H1 (cell line): Measurements from ENCODE around the gene TSHZ2.

Experiments
- CBX5 ChIP-seq: fragments of 300-800, 300-1000 bp; sonication (generic); IDR thresholded peaks from 2 replicates; pipeline ENCODE4 v1.7.1; 2016; ENCODE audit warnings: antibody characterized with exemption, low read length, low read depth
- CEBPB ChIP-seq: IDR thresholded peaks from 2 replicates; pipeline ENCODE4 v1.6.1; 2012; ENCODE audit warnings: low read depth, low read length
- CTBP2 ChIP-seq: IDR thresholded peaks from 2 replicates; pipeline ENCODE4 v1.7.0; 2011; ENCODE audit warnings: borderline replicate concordance, mild to moderate bottlenecking, moderate library complexity, mixed read lengths, low read length; ENCODE audit not compliant: insufficient read depth, insufficient read length
- EZH2 ChIP-seq: fragments of 200-600 bp; sonication (generic); IDR thresholded peaks from 2 replicates; pipeline ENCODE4 v1.7.1; 2012; ENCODE audit warnings: low read depth, mild to moderate bottlenecking, moderate library complexity, low read length, inconsistent platforms; ENCODE audit not compliant: severe bottlenecking
- FOSL1 ChIP-seq: IDR thresholded peaks from 2 replicates; pipeline ENCODE4 v1.6.1; 2011; ENCODE audit warnings: mild to moderate bottlenecking, low read depth, low read length, moderate library complexity; ENCODE audit not compliant: insufficient read depth
- POLR2AphosphoS5 ChIP-seq: IDR thresholded peaks from 2 replicates; pipeline ENCODE4 v1.6.1; 2011; ENCODE audit warnings: low read depth, low read length
- SIN3A ChIP-seq, 2 experiments: IDR thresholded peaks in 1 of 2; conservative IDR thresholded peaks in 1 of 2; 2 replicates each; pipeline ENCODE4 v1.6.1; 2011 to 2012; ENCODE audit warnings: low read length in 2 of 2, improper control_type of control experiment in 1 of 2, low read depth in 1 of 2, mild to moderate bottlenecking in 1 of 2

GRCh38 chr20:53021934-53022333 is 49.8 kb downstream of the TSHZ2 start:
- TF ChIP-seq CEBPB (no peak), CTBP2 (no peak), POLR2AphosphoS5 (no peak), EZH2 (no peak), FOSL1 (no peak), CBX5 (no peak), SIN3A (conservative IDR thresholded peaks at IDR 0.05 in 1 of 2, IDR thresholded peaks at IDR 0.05 in 1 of 2; ENCODE audit: low read depth in 1 of 2, low read length in 2 of 2) (no peak)
